Uterus (tissue), 2 donors: ENCODE data around the gene FAM20A.

Source experiments
- POLR2A ChIP-seq, 2 donors: fragments of 450-650 bp; IDR thresholded peaks; one replicate each; pipeline ENCODE4 v1.6.1; 2016; ENCODE audit warnings: antibody characterized with exemption in 2 of 2, mild to moderate bottlenecking in 1 of 2, moderate library complexity in 1 of 2
- TF ChIP-seq, protein P1 (sequence below), 4 experiments: fragments of 200-600 bp in 2 of 4; fragments of 450-650 bp in 2 of 4; sonication (generic) in 2 of 4; IDR thresholded peaks; one replicate each; pipeline ENCODE4 v1.5.1; 2016 to 2019; ENCODE audit warnings: antibody characterized with exemption in 4 of 4, mild to moderate bottlenecking in 2 of 4, moderate library complexity in 1 of 4

DNA sequence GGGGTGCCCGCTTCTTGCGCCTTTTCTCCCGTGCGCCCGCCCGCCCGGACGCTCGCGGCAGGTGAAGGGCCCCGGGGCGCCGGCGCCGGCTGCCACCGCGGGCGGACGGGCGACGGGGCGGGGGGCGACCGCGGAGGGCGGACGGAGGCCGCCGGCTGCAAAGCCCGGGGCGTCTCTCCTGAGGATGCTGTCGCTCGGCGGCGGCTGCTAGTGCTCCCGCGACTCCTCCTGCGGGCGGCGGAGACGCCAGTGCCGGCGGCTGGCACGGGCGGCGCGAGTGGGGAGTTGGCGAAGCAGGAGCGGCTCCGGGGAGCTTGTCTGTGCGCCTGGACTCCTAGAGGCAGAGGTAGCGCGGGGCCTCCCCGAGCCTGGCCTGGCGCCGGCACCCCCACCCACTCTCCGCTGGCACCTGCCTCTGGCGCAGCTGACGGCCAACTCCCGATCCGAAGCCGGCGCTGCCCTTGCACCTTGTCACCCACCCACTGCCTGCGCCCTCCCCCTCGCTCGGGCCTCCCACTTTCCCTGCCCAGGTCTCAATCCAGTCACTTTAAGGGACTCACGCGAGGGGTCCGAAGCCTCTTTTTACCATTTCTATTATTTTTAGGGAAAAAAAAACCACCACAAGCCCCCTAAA lies at the start of gene FAM20A:
- TF ChIP-seq, protein P1, sequence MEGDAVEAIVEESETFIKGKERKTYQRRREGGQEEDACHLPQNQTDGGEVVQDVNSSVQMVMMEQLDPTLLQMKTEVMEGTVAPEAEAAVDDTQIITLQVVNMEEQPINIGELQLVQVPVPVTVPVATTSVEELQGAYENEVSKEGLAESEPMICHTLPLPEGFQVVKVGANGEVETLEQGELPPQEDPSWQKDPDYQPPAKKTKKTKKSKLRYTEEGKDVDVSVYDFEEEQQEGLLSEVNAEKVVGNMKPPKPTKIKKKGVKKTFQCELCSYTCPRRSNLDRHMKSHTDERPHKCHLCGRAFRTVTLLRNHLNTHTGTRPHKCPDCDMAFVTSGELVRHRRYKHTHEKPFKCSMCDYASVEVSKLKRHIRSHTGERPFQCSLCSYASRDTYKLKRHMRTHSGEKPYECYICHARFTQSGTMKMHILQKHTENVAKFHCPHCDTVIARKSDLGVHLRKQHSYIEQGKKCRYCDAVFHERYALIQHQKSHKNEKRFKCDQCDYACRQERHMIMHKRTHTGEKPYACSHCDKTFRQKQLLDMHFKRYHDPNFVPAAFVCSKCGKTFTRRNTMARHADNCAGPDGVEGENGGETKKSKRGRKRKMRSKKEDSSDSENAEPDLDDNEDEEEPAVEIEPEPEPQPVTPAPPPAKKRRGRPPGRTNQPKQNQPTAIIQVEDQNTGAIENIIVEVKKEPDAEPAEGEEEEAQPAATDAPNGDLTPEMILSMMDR (IDR thresholded peaks at IDR 0.05): no peak
- TF ChIP-seq POLR2A (IDR thresholded peaks at IDR 0.05): peak in 1 of 2 donors; percentile 29
